ENCODE results near the gene KBTBD6. TPM values are rescaled to one million over a fixed set of nuclear protein-coding genes. Genes with fewer than 3 reads are reported as not detected.

The KBTBD6 gene
- total RNA-seq, 1 experiment from 2014 or later, result 9.1 TPM

DNA sequence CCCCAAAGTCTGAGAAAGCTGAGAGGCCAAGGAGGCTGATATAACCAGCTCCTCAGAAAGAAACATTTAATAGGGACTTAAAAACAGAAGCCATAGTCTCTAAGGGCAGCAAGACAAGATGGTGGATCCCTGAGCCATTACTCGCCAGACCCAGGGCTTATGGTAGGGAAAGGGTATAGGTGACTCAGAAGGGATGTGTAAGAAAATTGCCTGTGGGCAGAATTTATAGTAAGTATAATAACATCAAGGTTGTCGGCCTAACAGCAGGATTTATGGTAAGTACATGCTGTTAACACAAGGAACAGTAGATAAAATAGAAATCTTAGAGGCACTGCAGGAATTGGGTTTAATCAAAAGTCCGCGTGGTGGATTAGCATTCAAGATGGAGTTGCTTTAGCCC lies 14.7 kb downstream of the KBTBD6 start:
- H3K79me2 ChIP-seq (ENCODE audit: insufficient read depth, low read length), result no peaks in the 10 kb centered on the region
- H3K27me3 ChIP-seq (ENCODE audit: insufficient read depth, low read length), result no peaks in the 10 kb centered on the region
- H3K4me2 ChIP-seq (ENCODE audit: low read length), result no peak overlapping the region
- TF ChIP-seq ELF1 (IDR thresholded peaks at IDR 0.05; ENCODE audit: borderline replicate concordance, low read depth) (no peak), CEBPB (IDR thresholded peaks at IDR 0.05; ENCODE audit: low read depth) (no peak), SIN3A (IDR thresholded peaks at IDR 0.05; ENCODE audit: low read depth) (no peak), ZNF274 (IDR thresholded peaks at IDR 0.05; ENCODE audit: low read depth, low read length) (no peak)
- no peaks in the 10 kb centered on the region for H3K36me3 ChIP-seq (ENCODE audit: control insufficient read depth in 1 of 2, insufficient read depth in 2 of 2, low read length in 2 of 2)
- ChIA-PET CTCF (no interaction called here), RAD21 (ENCODE audit: low non-redundant PET in 1 of 2, low total read pairs in 2 of 2, uncharacterized antibody in 2 of 2, unreplicated experiment in 2 of 2) (no interaction called here), POLR2A (no interaction called here)
- H3K4me3 ChIP-seq (replicated peaks in 1 of 2; ENCODE audit: low read depth in 1 of 2, low read length in 2 of 2), result no peak overlapping the region
- H3K9me2 ChIP-seq (ENCODE audit: insufficient read depth), result no peaks in the 10 kb centered on the region
- no peak overlapping the region for H3K27ac ChIP-seq (ENCODE audit: low read depth, low read length)
- H3K9ac ChIP-seq (ENCODE audit: low read length), result no peak overlapping the region
- ATAC-seq (no peak), DNase-seq (ENCODE audit: low read depth, low spot score) (no peak)
- no peaks in the 10 kb centered on the region for H3K4me1 ChIP-seq (ENCODE audit: control insufficient read depth in 1 of 2, insufficient read depth in 2 of 2, low read length in 2 of 2)
- H2AFZ ChIP-seq (ENCODE audit: low read depth, low read length, poor library complexity, severe bottlenecking), result no peak overlapping the region
- intact Hi-C loops (cut with micrococcal nuclease), result no loop called here
- H3K9me3 ChIP-seq (ENCODE audit: control insufficient read depth in 1 of 2, insufficient read depth in 1 of 2, low read depth in 1 of 2, low read length in 2 of 2), result no peaks in the 10 kb centered on the region
- no TSS peak for BruUV-seq (replicated peaks)
- H4K20me1 ChIP-seq (ENCODE audit: insufficient read depth), result no peaks in the 10 kb centered on the region

DNA sequence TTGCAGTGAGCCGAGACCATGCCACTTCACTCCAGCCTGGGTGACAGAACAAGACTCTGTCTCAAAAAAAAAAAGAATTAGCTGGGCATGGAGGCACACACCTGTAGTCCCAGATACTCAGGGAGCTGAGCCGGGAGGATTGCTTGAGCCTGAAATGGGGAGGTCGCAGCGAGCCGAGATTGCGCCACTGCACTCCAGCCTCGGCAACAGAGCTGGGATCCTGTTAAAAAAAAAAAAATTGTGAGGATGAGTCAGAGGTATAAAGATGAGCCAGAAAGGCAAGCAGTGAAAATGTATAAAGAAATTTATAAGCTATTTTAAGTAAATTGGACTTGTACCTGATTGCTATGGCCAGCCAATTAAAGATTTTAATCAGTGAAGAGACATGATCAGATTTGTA lies 21.1 kb downstream of the KBTBD6 start:
- DNase-seq (ENCODE audit: low read depth, low spot score), result no peak
- Histone ChIP-seq H3K9me2 (ENCODE audit: insufficient read depth) (no peaks in the 10 kb centered on the region), H3K27me3 (ENCODE audit: insufficient read depth, low read length) (no peaks in the 10 kb centered on the region), H3K4me1 (ENCODE audit: control insufficient read depth in 1 of 2, insufficient read depth in 2 of 2, low read length in 2 of 2) (no peaks in the 10 kb centered on the region), H3K4me2 (ENCODE audit: low read length) (no peak overlapping the region), H2AFZ (ENCODE audit: low read depth, low read length, poor library complexity, severe bottlenecking) (no peak overlapping the region), H3K27ac (ENCODE audit: low read depth, low read length) (no peak overlapping the region), H3K9me3 (ENCODE audit: control insufficient read depth in 1 of 2, insufficient read depth in 1 of 2, low read depth in 1 of 2, low read length in 2 of 2) (no peaks in the 10 kb centered on the region), H3K4me3 (replicated peaks in 1 of 2; ENCODE audit: low read depth in 1 of 2, low read length in 2 of 2) (no peak overlapping the region), H3K36me3 (ENCODE audit: control insufficient read depth in 1 of 2, insufficient read depth in 2 of 2, low read length in 2 of 2) (no peaks in the 10 kb centered on the region), H3K9ac (ENCODE audit: low read length) (no peak overlapping the region), H4K20me1 (ENCODE audit: insufficient read depth) (no peaks in the 10 kb centered on the region), H3K79me2 (ENCODE audit: insufficient read depth, low read length) (no peaks in the 10 kb centered on the region)
- RAD21 ChIA-PET (ENCODE audit: low non-redundant PET in 1 of 2, low total read pairs in 2 of 2, uncharacterized antibody in 2 of 2, unreplicated experiment in 2 of 2), result no interaction called here
- ATAC-seq, result no peak
- intact Hi-C loops (cut with micrococcal nuclease), result no loop called here
- no peak for TF ChIP-seq SRF (IDR thresholded peaks at IDR 0.05; ENCODE audit: low read depth)
- TF ChIP-seq CEBPB (IDR thresholded peaks at IDR 0.05; ENCODE audit: low read depth), result no peak
- TF ChIP-seq ZNF274 (IDR thresholded peaks at IDR 0.05; ENCODE audit: low read depth, low read length), result no peak
- no peak for TF ChIP-seq POLR2A (IDR thresholded peaks at IDR 0.05; ENCODE audit: borderline replicate concordance, extremely low read depth, insufficient read depth, insufficient read length)
- no peak for TF ChIP-seq EZH2 (IDR thresholded peaks at IDR 0.05)
- TF ChIP-seq, protein P1, sequence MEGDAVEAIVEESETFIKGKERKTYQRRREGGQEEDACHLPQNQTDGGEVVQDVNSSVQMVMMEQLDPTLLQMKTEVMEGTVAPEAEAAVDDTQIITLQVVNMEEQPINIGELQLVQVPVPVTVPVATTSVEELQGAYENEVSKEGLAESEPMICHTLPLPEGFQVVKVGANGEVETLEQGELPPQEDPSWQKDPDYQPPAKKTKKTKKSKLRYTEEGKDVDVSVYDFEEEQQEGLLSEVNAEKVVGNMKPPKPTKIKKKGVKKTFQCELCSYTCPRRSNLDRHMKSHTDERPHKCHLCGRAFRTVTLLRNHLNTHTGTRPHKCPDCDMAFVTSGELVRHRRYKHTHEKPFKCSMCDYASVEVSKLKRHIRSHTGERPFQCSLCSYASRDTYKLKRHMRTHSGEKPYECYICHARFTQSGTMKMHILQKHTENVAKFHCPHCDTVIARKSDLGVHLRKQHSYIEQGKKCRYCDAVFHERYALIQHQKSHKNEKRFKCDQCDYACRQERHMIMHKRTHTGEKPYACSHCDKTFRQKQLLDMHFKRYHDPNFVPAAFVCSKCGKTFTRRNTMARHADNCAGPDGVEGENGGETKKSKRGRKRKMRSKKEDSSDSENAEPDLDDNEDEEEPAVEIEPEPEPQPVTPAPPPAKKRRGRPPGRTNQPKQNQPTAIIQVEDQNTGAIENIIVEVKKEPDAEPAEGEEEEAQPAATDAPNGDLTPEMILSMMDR (IDR thresholded peaks at IDR 0.05 in 2 of 3, conservative IDR thresholded peaks at IDR 0.05 in 1 of 3; ENCODE audit: borderline replicate concordance in 1 of 3, insufficient read depth in 1 of 3, low read depth in 2 of 3, low read length in 2 of 3), result no peak
- no peak for TF ChIP-seq TCF7L2 (IDR thresholded peaks at IDR 0.05; ENCODE audit: borderline replicate concordance, extremely low read depth, insufficient read depth, insufficient read length)
- TF ChIP-seq, protein P2, sequence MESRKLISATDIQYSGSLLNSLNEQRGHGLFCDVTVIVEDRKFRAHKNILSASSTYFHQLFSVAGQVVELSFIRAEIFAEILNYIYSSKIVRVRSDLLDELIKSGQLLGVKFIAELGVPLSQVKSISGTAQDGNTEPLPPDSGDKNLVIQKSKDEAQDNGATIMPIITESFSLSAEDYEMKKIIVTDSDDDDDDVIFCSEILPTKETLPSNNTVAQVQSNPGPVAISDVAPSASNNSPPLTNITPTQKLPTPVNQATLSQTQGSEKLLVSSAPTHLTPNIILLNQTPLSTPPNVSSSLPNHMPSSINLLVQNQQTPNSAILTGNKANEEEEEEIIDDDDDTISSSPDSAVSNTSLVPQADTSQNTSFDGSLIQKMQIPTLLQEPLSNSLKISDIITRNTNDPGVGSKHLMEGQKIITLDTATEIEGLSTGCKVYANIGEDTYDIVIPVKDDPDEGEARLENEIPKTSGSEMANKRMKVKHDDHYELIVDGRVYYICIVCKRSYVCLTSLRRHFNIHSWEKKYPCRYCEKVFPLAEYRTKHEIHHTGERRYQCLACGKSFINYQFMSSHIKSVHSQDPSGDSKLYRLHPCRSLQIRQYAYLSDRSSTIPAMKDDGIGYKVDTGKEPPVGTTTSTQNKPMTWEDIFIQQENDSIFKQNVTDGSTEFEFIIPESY (IDR thresholded peaks at IDR 0.05; ENCODE audit: extremely low read depth, insufficient replicate concordance, low read length), result no peak
- TF ChIP-seq, protein P3, sequence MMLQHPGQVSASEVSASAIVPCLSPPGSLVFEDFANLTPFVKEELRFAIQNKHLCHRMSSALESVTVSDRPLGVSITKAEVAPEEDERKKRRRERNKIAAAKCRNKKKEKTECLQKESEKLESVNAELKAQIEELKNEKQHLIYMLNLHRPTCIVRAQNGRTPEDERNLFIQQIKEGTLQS (IDR thresholded peaks at IDR 0.05), result no peak
- TF ChIP-seq EGR1 (IDR thresholded peaks at IDR 0.05; ENCODE audit: low read depth), result no peak
- TF ChIP-seq YY1 (IDR thresholded peaks at IDR 0.05; ENCODE audit: extremely low read depth, insufficient replicate concordance, low read depth, low read length), result no peak
- TF ChIP-seq JUND (IDR thresholded peaks at IDR 0.05), result no peak
- TF ChIP-seq, protein P4, sequence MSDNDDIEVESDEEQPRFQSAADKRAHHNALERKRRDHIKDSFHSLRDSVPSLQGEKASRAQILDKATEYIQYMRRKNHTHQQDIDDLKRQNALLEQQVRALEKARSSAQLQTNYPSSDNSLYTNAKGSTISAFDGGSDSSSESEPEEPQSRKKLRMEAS (IDR thresholded peaks at IDR 0.05), result no peak
- no peak for TF ChIP-seq CBX3 (IDR thresholded peaks at IDR 0.05; ENCODE audit: low read depth)
- no peak for TF ChIP-seq SP1 (IDR thresholded peaks at IDR 0.05; ENCODE audit: low read depth)
- no peak for TF ChIP-seq SIN3A (IDR thresholded peaks at IDR 0.05; ENCODE audit: low read depth)
- TF ChIP-seq FOSL1 (IDR thresholded peaks at IDR 0.05; ENCODE audit: low read depth), result no peak
- TF ChIP-seq ZFX (IDR thresholded peaks at IDR 0.05), result no peak
- BruUV-seq (replicated peaks), result no TSS peak
- CTCF ChIA-PET, result no interaction called here
- POLR2A ChIA-PET, result no interaction called here
